Embryonic facial prominence (tissue), 1 donor: ENCODE results near the gene C6orf15.

Source experiments
- DNase-seq: peaks from one replicate; pipeline ENCODE4 v3.0.0-alpha.2; 2016; ENCODE audit errors: extremely low spot score

Gene C6orf15

DNA sequence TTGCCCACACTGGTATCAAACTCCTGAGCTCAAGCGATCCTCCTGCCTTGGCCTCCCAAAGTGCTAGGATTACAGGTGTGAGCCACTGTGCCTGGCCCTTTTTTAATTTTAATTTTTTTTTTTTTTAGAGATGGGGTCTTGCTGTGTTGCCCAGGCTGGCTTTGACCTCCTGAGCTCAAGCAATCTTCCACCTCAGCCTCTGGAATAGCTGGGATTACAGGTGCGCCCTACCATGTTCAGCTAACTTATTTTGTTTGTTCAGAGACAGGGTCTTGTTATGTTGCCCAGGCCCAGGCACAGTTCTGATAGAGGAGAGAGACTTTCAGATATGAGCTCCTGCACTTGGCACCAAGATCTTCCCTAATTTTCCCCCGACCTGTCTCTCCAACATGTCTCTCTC, 18.4 kb upstream of the C6orf15 start:
- no peak for DNase-seq

DNA sequence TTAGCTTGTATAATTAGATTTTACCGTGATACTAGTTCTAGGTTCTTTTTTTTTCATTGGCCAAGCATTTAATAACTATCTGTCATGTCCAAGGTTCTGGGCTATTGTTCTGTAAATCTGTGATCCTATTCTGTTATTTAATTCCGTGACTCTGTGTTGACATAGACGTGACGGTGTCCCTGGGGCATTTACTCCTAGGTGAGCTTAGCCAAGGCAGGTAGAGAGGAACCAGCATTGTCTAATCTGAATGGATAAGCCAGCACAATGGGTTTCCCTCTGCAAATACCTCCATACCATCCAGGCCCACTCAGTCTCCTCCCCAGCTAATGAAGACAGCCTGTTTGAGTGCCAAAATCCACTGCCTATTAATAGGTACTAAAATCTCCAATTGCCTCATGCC, 16.8 kb upstream of the C6orf15 start:
- DNase-seq, result no peak

DNA sequence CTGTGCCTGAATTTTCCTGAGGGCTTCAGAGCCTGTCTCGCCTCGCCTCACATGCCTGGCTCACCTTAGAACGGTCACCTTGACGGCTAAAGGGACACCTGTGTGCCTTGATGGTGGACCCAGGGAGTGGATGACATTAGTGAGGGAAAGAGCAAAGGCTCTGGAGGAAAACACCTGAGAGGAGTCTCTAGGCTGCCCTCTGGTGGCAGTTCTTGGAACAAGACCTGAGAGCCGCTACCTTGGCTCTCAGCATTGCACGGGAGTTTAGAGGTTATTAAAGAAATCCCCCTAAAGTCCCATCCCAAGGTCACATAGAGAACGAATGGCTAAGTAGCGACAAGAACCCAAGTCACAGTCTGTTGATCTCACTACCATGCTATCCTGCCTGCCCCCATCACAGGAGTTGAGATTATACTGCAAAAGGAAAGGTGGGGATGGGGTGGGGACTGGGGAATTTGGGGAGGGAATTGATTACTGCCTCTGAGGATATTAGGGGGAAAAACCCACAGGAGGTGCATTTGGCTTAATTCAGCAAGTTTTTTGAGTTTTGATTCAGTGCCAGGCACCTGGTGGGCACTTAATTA, 15.8 kb upstream of the C6orf15 start:
- no peak for DNase-seq

DNA sequence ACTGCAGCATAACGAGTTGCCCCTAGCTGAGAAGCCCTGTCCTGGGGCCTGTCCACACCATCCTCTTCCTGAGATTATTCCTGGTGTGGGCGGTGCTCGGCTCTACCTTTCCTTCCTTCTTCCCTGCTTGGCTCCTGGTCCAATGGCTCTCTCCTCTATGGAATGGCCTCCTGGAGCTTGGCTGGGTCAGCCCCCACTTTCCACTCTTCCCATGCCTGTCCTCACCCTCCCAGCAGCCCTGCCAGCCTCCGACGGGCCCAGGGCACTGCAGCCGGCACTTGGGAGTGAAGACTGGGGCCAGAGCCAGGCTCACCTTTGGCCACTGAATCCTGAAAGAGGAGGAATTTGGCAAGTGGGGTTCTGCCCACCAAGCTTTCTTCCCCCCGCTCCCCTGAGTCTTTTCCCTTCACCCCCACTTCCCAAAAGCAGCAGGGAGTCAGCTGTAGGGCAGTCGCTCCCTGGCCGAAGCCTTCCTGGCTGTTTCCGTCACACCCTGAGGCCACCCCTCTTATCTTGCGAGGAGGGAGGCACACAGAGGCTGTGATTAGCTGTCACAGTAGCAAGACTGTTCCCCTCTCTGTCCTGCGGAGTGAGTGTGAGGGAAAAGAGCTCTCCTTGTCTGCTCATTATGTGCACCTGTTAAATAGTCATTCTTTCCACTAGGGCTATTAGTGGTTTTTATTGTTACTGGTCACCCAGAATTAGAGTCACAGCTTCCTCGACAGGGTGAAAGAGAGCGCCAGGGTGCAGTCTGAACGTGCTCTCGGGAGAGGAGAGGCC, 14.2 kb upstream of the C6orf15 start:
- no peak for DNase-seq

DNA sequence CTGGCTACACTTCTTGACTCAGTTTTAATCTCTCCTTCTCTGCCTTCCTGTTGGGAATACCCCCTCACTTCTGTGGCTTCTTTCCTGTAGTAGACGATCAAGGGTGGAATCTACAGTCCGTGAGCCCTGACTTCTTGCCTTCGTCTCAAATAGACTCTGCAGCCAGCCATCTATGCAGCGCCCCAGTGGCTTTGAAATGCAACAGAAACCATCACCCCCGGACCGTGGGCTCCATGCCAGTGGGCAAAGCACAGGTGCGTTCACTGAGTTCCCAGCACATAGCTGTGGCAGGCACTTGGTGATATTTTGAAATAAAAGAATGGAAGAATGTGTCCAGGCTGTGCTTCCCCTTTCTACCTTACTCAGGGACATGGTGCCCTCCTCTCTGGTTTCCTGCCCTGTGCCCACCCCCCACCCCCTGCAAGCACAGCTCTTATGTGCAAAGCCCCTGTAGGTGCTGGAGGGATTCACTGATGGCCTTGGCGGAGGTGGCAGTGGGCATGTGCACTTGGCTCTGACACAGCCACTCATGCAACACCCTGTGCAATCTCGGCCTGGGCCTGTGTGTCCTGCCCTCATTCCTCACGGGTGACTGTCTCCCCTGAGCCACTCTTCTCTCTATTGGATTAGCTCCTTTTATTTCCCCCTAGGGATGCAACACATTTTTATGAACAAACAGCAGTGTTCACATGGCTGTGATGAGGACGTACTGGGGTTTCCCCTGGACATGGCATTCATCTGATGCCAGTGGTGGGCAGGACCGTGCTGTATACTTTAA, 13.4 kb upstream of the C6orf15 start:
- DNase-seq, result no peak

DNA sequence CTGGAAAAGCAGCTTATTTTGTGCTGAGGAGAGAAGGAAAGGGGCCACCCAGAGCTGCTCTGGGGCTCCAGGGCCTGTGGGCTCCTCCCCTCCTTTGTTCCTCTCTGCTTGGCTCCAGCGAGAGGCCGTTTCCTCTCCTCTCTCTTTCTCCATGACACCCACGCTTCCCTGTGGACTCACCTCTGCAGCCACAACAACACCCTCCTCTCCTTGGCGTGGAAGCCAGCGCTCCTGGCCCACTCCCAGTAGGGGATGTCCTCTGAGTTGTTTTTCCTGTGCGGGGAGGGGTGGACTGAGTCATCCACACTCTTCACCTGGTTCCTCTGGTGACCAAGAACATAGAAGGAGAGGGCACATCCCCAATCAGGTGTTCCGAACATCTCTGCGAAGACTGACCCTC, 12.8 kb upstream of the C6orf15 start:
- DNase-seq, result no peak

DNA sequence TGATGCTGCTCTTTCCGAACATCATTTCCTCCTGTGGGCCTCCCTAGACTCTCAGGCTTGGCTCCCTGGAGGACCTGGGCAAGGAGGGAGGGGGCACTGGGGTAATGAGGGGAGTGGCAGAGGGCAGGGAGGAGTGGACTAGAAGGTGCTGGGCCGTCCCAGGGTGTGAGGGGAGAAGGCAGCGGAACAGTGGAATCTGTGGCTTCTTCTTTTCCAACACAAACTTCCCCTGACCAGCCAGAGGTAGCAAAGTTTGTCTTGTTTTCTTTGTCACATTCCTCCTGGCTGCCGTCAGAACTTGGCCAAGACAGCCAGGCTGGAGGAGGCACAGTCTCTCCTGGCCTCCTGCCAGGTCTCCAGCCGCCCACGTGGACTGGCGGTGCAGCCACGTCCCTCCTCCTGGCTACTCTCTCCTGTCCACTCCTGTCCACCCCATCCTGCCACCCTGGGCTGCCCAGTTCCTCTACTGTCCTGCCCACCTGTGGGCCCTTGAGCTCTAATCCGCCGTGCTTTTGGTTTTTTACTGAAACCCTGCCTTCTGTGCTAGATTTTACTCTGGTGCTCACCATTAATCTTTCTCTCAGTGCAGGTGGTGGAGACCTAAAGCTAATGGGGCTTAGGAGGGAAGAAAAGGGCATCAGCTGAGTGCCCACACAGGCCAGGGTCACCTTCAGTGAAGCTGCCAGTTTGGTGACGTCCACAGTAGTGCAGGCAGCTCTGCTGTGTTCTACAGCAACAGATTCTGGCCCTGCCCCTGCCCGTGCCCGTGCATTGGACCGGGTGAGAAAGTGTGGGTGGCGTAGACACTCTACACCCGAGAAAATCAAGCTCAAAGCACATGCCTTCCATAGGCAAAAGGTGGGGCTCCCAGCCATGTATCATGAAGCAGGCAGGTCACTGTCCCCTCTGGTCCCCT, 10.7 kb upstream of the C6orf15 start:
- no peak for DNase-seq

DNA sequence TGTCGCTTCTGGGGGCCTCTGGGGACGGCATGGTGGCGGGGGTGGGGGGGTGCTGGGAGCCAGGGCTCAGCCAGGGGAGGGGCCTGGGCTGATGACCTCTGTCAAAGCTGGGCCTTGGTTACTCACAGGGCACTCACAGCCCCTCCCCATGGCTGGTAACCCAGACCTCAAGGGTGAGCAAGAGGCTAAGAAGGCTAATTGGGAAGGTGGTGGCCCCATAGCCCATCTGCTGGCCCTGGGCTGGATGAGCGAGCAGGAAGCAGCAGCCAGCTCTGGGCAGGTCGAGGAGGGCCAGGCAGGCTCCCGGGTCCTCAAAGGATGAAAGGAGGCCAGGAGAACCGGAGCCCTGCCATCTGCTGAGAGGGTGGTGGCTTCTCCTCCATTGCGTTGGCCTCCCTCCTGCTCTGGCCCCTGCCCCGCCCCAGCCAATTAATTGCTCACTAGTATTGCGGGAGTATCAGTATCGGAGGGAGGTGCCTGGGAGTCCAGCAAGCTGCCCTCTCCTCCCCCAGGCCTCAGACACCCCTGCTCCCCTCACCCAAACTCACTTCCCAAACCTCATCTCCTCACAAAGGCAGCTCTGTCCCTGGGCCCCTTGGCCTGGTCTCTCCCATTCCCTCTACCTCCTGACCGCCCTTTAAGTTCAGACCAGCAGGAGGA, 8.9 kb upstream of the C6orf15 start:
- DNase-seq, result no peak

DNA sequence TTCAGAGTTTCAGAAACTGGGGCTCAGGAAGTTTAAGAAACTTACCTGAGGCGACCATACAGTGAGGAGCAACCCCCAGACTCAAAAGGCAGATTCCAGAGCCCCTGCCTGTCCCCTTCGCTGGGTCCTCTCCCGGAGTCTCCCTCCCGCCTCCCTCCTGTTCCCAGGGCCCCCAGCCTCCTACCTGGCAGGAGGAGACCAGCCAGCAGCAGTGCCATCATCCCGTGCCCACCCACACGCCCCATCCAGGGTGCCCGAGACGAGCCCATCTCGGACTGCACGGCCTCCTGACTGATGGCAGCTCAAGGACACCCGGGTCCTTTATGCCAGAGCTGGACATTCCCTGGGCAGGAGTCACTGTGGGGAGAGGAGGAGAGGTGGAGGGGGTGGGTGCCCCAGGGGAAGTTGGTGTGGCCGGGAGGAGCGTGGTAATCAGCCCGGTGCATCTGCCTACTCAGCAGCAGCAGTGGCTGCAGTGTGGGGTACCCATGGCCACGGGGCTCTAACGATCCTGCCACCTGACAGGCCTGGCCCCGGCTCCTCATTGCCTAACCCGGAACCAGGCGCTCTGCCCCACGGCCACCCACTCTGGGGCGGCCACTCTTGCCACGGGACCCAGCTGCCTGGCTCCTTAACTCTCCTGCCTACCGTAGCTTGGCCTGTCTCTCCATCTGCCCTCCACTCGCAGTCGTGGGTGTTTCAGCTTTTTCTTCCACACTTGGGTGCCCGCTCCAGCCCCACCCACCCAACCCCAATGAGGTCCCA, 8.0 kb upstream of the C6orf15 start, which contains the start of gene CDSN:
CDSN (minus strand) TSS at position 296 of the 765 bp plus-strand sequence; CDS start at position 269, 27 bp downstream.
- no peak for DNase-seq

DNA sequence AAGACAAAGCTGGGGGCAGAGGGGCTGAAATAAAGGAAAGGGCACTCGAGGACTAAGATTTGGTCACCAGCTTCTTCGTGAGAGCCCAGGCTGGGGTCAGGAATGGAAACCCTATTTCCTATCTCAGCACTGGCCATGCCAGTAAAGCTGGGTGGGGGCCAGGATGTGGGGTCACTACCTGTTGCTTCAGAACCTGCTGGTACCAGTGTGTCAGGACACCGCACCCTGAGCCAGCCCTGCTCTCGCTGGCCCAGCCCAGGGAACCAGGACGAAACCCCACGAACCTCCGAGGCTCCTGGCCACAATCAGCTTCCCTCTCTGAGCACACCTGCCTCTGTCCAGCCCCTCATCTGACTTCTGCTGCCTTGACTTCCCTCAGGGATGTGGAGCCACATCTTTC, 5.8 kb upstream of the C6orf15 start:
- DNase-seq, result no peak

DNA sequence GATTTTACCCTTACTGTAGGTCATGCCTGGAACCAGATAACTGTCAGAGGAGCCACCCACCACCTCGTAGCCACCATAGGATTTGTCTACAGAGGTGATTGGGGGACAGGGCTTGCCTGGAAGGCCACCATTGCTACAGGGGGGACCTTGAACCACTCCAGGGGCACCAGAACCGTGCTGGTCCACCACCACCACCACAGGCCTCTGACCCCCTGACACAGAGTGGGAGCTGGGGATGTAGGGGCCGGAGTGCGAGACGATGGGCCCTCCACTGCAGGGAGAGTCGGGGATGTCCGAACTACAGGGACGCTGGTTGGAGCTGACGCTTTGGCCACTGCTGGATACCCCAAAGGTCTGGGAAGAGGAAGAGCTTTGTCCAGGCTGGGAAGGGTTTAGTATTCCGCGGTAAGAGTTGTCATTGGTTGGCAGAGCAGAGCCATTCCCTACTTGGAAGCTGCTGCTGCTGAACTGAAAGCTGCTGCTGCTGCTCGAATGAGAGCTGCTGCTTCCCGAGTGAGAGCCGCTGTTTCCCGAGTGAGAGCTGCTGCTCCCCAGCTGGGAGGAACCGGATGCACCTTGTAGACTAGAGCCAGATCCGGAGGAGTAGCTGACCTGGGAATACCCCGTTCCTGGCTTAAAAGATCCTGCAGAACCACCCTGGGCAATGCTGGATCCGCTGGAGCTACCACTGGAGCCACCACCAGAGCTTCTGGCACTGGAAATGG, 4.4 kb upstream of the C6orf15 start:
- DNase-seq, result no peak

DNA sequence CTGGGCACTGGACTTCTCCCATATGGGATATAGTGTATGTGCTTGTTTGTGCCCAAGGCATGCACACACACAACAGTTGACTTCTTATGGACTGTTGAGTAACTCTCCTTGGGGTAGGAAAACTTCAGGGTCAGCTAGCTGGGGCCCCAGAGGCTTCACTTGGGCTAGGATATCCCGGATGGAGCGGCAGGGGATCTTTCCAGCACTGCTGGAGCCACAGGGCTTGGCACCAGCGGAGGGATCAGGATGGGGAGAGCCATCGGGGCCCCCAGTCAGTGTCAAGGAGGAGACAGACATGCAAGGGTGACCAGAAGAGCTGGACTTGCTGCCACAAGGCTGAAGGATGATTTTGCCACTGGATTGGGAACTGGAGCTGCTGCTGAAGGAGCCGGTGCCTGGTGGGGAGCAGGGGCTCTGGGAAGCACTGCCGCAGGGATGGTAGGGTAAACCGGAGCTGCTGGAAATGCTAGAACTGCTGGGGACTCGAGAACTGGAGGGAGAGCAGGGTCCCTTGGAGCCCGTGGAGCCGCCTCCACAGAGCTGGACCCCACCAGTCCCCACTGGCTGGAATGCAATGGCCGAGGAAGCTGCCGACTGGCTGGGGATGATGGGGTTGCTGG, 3.7 kb upstream of the C6orf15 start:
- no peak for DNase-seq

DNA sequence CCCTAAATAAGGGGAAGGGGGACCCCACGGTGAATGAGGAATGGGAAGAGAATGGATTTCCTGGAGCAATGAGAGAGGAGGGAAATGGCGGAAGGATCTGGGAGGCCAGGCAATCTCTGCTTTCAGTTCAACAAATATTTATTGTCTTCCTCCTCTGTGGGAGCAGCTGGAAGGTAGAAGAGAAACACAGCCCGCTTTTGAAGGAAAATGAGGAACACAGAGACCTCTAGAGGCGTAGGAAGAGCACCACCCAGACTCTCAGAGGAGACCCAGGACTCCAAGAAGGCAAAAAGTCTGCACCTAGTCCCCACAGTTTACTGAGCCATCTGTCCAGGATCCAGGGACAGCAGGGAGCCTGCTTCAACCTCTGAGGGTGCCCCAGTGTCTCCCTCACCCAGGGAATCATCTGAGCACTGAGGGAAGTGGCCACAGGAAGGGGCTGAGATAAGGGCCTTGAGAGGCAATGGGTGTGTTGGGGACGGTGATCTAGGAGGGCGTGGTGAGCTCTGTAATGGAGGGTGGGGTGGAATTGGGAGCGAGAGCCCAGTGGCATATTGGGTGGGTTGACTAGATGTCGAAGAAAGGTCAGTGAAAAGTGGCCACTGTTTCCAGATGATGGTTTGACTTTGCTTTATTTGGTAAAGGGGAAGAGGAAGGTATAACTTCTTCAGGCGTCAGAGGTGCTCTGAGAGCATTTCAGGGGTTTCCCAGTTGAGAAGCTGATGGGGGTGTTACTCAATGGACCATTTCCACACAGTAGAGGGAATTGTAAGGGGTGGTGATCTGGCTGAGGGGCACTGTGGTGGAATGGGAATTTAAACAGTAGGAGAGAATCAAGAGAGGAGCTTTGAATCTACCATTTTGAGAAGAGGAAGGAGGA, 2.8 kb upstream of the C6orf15 start:
- no peak for DNase-seq

DNA sequence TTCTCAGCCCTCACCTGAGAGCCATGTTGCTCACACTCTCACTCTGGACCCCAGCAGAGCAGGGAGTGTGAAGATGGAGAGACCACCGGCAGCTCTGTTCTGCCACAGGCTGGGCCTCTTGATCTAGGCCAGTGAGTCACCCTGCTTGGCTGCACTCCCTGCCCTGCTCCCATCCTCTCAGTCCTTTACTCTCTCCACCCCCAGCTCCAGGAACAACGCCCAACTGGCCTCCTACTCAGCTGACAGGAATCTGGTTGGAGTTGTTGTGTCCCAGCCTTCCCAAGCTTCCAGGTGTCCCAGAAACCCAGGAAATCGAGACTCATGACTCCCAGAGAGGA, 2.1 kb upstream of the C6orf15 start, which contains the start of gene PSORS1C1:
PSORS1C1 (plus strand) TSS at position 260 of the 338 bp plus-strand sequence. CDS start 14,833 bp downstream, outside the sequence.
- no peak for DNase-seq

DNA sequence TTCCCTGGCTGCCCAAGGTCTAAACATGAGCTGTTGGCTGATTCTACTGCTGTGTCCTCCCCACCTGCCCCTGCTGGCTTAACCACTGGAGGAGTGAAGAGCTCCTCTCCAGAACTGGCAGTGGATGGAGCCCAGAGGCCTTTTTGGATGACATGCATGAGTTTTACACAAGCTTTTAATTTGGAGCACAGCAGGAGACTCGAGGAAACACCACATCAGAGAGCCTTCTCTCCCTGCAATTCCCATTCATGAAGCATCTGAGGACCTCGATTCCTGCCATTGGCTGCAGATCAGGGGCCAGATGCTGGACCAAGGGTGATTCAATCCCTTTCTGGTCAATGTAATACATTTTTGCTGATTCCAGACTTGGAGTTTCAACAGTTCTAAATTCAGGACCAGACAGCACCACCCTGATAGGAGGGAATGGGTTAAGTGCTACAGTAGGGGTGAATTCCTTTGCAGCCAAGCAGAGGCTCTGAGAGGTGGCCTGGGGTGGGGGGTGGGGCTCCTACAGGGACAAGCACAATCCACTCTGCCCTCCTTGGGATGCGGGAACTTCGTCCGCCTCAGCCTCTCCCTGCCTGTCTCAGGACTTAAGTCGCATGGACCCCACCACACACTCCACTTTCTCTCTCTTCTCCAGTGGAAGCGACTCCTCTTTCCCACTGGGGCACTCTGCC, 1.6 kb upstream of the C6orf15 start:
- DNase-seq, result no peak

DNA sequence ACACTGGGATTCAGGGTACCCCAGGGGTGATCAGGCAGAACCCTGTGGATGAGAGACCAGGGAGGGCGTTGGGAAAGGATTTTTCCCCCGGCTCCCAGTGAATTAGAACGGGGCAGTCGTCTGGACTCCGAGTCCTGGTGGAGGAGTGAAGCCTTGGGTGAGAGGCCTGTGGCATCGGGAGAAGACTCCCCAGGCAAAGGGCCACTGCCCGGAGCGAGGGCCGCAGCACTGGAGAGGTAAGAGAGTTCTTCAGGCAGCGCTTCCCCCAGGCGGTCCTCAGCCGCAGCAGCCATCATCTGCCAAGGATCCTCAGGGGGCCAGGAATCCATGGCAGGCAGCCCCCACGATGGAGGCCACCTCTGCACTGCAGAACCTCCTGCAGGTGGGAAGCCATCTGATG, 663 bp downstream of the C6orf15 start:
- DNase-seq, result no peak

DNA sequence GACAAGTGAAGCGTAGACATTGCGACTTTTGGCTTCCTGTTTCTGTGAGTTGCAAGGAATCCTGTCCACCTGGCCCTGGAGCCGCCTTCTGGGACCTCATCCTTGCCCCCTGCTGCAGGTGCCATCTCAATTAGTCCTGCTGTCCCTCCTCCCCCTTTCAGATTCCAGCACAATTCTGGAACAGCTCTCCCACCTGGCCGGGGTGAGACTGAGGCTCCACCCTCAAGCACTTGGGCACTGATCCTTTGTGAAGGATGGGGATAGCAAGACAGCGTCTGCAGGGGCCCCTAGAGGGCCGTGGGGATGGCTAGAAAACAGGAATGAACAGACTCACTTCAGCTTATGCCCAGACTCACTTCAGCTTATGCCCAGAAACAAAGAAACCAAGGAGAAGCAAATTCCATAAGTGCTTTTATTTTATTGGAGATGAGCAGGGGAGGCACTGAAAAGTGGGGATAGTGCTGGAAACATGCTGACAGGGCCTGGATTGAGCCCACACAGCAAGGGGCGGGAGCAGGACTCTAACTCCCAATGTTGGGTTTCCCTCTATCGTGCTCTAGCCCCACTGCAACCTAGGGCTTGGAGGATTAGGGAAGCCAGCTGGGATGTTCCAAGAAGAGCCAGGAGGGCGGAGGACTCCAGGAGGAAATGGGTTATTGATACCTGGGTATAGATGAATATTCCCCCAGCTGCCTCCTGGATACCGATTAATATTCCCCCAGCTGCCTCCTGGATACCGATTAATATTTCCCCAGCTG, 1.4 kb downstream of the C6orf15 start:
- no peak for DNase-seq
